Measurements from ENCODE around the gene KDF1. TPM values are rescaled to one million over a fixed set of nuclear protein-coding genes. Genes with fewer than 3 reads are reported as not detected.

KDF1 gene
- total and polyA plus RNA-seq, 2 of the 13 experiments (the other 11 are each of a cell fraction or from before 2014, with no cell fraction given), result 1.9 to 4.9 TPM

- TF ChIP-seq TFDP1 (CRISPR knock-in tag; IDR thresholded peaks at IDR 0.05; ENCODE audit: borderline replicate concordance) (no peak), ATF6 (CRISPR knock-in tag; conservative IDR thresholded peaks at IDR 0.05) (no peak), HOXD1 (CRISPR knock-in tag; IDR thresholded peaks at IDR 0.05) (peak; percentile 71), CSRNP1 (CRISPR knock-in tag; IDR thresholded peaks at IDR 0.05) (peak; percentile 41; the same call in 1 of the 2 replicates), FOXK2 (IDR thresholded peaks at IDR 0.05) (peak; percentile 84; the same call in 1 of the 2 replicates), WIZ (CRISPR knock-in tag; IDR thresholded peaks at IDR 0.05) (no peak; the same call in 1 of the 2 replicates), ARID3A (IDR thresholded peaks at IDR 0.05; ENCODE audit: low read depth, low read length) (peak; percentile 72), KLF6 (CRISPR knock-in tag; IDR thresholded peaks at IDR 0.05) (peak; percentile 69), ZEB1 (IDR thresholded peaks at IDR 0.05; ENCODE audit: insufficient replicate concordance, low read depth) (peak; percentile 47), ZSCAN31 (CRISPR knock-in tag; IDR thresholded peaks at IDR 0.05; ENCODE audit: low read depth) (0 out of 2 replicates have a peak, but pooled peaks have one; percentile 44), MIER3 (CRISPR knock-in tag; IDR thresholded peaks at IDR 0.05; ENCODE audit: borderline replicate concordance) (peak; percentile 83; the same call in 1 of the 2 replicates), THAP7 (CRISPR knock-in tag; IDR thresholded peaks at IDR 0.05) (no peak), ZNF10 (CRISPR knock-in tag; IDR thresholded peaks at IDR 0.05; ENCODE audit: borderline replicate concordance, low read depth) (no peak), ELF1 (CRISPR knock-in tag; IDR thresholded peaks at IDR 0.05) (no peak; the same call in 1 of the 2 replicates), THAP9 (CRISPR knock-in tag; IDR thresholded peaks at IDR 0.05; ENCODE audit: borderline replicate concordance) (0 out of 2 replicates have a peak, but pooled peaks have one; percentile 48)
These were observed 49.7 kb downstream of the KDF1 start (continued) for GRCh38 chr1:26910343-26911160.
